ENCODE data around the gene MAPKBP1. TPM values are rescaled to one million over a fixed set of nuclear protein-coding genes. Genes with fewer than 3 reads are reported as not detected.

The MAPKBP1 gene
- total RNA-seq, 2 experiments from 2014 or later: 16.1 to 19.0 TPM

- Mint-ChIP-seq H3K4me3 (no peak overlapping the region), H3K27me3 (no peaks in the 10 kb centered on the region), H3K4me1 (peaks cover 33% of the 10 kb centered on the region), H3K27ac (no peak overlapping the region), H3K36me3 (ENCODE audit: low read depth) (peaks cover 8% of the 10 kb centered on the region), H3K9me3 (ENCODE audit: low read depth) (no peaks in the 10 kb centered on the region)
- POLR2A ChIA-PET: no interaction called here
- CTCF ChIA-PET: interaction anchor here (0.9 to 1.5 kb wide), 4 partner anchors 15 to 264 kb away, joined by 3 to 5 read pairs (median 4); partner anchors contain the start of gene MAPKBP1
- ATAC-seq (no peak), DNase-seq (no peak)
- intact Hi-C loops (cut with DNase I, micrococcal nuclease): no loop called here
These were observed 21.9 kb downstream of the MAPKBP1 start for GRCh38 chr15:41795996-41796856.

DNA sequence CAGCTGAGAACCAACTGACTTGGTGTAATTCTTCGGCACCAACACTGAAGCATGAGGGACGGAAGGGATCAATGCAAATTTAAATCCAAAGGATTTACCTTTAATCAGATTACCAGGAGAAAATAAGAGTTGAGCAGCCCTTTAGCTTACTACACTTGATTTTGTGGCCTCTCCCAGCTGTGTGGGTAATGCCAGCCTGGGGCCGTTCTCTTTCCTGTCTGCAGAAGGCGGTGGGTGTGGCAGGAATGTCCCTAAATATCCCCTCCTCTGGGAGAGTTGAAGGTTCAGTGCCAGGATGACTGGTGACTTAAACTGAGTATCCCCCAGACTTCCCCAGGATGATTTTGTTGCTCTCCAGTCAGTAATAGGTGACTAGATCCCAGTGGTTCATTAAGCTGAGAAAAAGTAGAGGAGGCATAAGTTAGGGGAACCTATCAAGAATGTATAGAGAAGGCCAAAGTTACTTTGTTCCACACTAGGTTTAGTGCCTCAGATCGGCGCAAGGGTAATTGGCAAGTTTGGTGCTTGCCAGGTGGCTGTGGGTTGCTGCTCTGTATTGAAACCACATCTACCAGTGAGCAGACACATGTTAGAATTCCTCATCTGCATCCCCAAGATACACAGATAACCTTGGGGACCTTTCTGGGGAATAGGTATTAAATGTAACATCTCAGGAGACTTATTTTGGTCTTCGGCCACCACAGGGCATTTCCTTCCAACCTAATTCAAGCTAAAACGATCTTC is 23.1 kb downstream of the MAPKBP1 start:
- no peak overlapping the region for H3K27ac Mint-ChIP-seq
- H3K9me3 Mint-ChIP-seq (ENCODE audit: low read depth): no peaks in the 10 kb centered on the region
- ATAC-seq: no peak
- peaks cover 27% of the 10 kb centered on the region for H3K4me1 Mint-ChIP-seq
- H3K36me3 Mint-ChIP-seq (ENCODE audit: low read depth): peaks cover 8% of the 10 kb centered on the region
- ChIA-PET POLR2A (no interaction called here), CTCF (interaction anchor here (1.0 to 1.5 kb wide), 4 partner anchors 12 to 263 kb away, joined by 3 to 5 read pairs (median 3); partner anchors contain the start of gene MAPKBP1)
- H3K4me3 Mint-ChIP-seq: no peak overlapping the region
- no peak for DNase-seq
- H3K27me3 Mint-ChIP-seq: no peaks in the 10 kb centered on the region
- intact Hi-C loops (cut with DNase I, micrococcal nuclease): no loop called here

- peaks cover 27% of the 10 kb centered on the region for H3K4me1 Mint-ChIP-seq
- intact Hi-C loops (cut with DNase I, micrococcal nuclease): no loop called here
- no peaks in the 10 kb centered on the region for H3K27me3 Mint-ChIP-seq
- peak; percentile 35 for ATAC-seq
- no peak for DNase-seq
- POLR2A ChIA-PET: no interaction called here
- CTCF ChIA-PET: interaction anchor here (0.8 kb wide), 1 partner anchor 24 kb away, joined by 3 read pairs; no protein-coding TSS in a partner anchor
- H3K27ac Mint-ChIP-seq: no peak overlapping the region
- peaks cover 8% of the 10 kb centered on the region for H3K36me3 Mint-ChIP-seq (ENCODE audit: low read depth)
- no peak overlapping the region for H3K4me3 Mint-ChIP-seq
- H3K9me3 Mint-ChIP-seq (ENCODE audit: low read depth): no peaks in the 10 kb centered on the region
These were observed 24.6 kb downstream of the MAPKBP1 start for GRCh38 chr15:41798607-41799487.

GRCh38 chr15:41799488-41799805 is 25.2 kb downstream of the MAPKBP1 start:
- intact Hi-C loops (cut with DNase I, micrococcal nuclease): no loop called here
- peaks cover 25% of the 10 kb centered on the region for H3K4me1 Mint-ChIP-seq
- no peak overlapping the region for H3K27ac Mint-ChIP-seq
- no peaks in the 10 kb centered on the region for H3K27me3 Mint-ChIP-seq
- no peak for DNase-seq
- CTCF ChIA-PET: interaction anchor here (0.8 kb wide), 1 partner anchor 24 kb away, joined by 3 read pairs; no protein-coding TSS in a partner anchor
- H3K36me3 Mint-ChIP-seq (ENCODE audit: low read depth): peaks cover 8% of the 10 kb centered on the region
- POLR2A ChIA-PET: no interaction called here
- no peak overlapping the region for H3K4me3 Mint-ChIP-seq
- ATAC-seq: peak; percentile 24
- no peaks in the 10 kb centered on the region for H3K9me3 Mint-ChIP-seq (ENCODE audit: low read depth)

DNA sequence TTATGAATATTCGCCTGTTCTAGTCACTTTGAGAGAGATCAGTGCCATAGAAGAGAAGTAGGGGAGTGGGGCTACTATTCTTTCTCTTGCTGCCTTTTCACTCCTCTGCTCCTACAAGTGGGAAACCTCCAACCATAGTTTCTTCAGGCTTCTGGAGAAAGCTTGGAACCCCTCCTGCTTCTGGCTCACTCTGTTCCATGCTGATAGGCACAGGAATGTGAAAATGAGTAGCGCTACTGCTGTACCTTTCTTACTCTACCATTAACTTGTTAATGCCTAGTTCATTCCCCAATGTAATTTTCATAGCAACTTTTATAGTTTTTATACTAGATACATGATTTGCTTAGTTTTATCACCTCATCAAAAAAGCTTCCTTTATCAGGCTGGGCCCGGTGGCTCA is 26.9 kb downstream of the MAPKBP1 start:
- Mint-ChIP-seq H3K27me3 (no peaks in the 10 kb centered on the region), H3K27ac (no peak overlapping the region), H3K4me3 (no peak overlapping the region), H3K4me1 (peaks cover 21% of the 10 kb centered on the region), H3K9me3 (ENCODE audit: low read depth) (no peaks in the 10 kb centered on the region), H3K36me3 (ENCODE audit: low read depth) (peaks cover 8% of the 10 kb centered on the region)
- intact Hi-C loops (cut with DNase I, micrococcal nuclease): no loop called here
- ATAC-seq (no peak), DNase-seq (no peak)
- ChIA-PET CTCF (interaction anchor here (0.6 to 1.8 kb wide), 4 partner anchors 9 to 102 kb away, joined by 3 to 12 read pairs (median 4); partner anchors contain the start of gene MAPKBP1), POLR2A (interaction anchor here (0.5 kb wide), 1 partner anchor 1950 kb away, joined by 5 read pairs; no protein-coding TSS in a partner anchor)

DNA sequence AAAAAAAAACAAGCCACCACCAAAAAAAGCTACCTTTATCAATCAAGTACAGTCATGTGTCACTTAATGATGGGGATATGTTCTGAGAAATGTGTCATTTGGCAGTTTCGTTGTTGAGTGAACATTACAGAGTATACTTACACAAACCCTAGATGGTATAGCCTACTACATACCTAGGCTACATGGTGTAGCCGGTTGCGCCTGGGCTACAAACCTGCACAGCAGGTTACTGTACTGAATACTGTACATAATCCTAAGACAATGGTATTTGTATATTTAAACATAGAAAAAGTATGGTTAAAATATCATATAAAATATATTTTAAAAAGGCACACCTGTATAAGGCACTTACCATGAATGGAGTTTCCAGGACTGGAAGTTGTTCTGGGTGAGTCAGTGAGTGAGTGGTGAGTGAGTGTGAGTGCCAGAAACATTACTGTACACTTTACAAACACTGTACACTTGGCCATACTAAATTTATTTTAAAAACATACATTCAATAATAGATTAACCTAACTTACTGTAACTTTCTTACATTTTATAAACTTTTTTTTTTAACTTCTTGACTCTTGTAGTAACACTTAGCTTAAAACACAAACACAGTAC is 27.7 kb downstream of the MAPKBP1 start:
- ATAC-seq (peak; percentile 37), DNase-seq (no peak)
- CTCF ChIA-PET: interaction anchor here (0.8 to 1.8 kb wide), 4 partner anchors 9 to 102 kb away, joined by 3 to 12 read pairs (median 5); partner anchors contain the start of gene MAPKBP1
- POLR2A ChIA-PET: interaction anchor here (0.5 kb wide), 1 partner anchor 1949 kb away, joined by 5 read pairs; no protein-coding TSS in a partner anchor
- Mint-ChIP-seq H3K4me3 (no peak overlapping the region), H3K36me3 (ENCODE audit: low read depth) (peaks cover 8% of the 10 kb centered on the region), H3K27me3 (no peaks in the 10 kb centered on the region), H3K27ac (no peak overlapping the region), H3K9me3 (ENCODE audit: low read depth) (no peaks in the 10 kb centered on the region), H3K4me1 (peaks cover 17% of the 10 kb centered on the region)
- intact Hi-C loops (cut with DNase I, micrococcal nuclease): no loop called here

GRCh38 chr15:41804361-41804760 is 30.1 kb downstream of the MAPKBP1 start:
- CTCF ChIA-PET: interaction anchor here (0.7 to 1.4 kb wide), 2 partner anchors 26 to 28 kb away, joined by 3 to 4 read pairs; no protein-coding TSS in a partner anchor
- H3K36me3 Mint-ChIP-seq (ENCODE audit: low read depth): peaks cover 8% of the 10 kb centered on the region
- DNase-seq (no peak), ATAC-seq (no peak)
- H3K27me3 Mint-ChIP-seq: no peaks in the 10 kb centered on the region
- H3K4me1 Mint-ChIP-seq: peaks cover 8% of the 10 kb centered on the region
- no peak overlapping the region for H3K4me3 Mint-ChIP-seq
- intact Hi-C loops (cut with DNase I, micrococcal nuclease): no loop called here
- POLR2A ChIA-PET: no interaction called here
- H3K27ac Mint-ChIP-seq: peak overlapping the region; percentile 22
- H3K9me3 Mint-ChIP-seq (ENCODE audit: low read depth): no peaks in the 10 kb centered on the region

DNA sequence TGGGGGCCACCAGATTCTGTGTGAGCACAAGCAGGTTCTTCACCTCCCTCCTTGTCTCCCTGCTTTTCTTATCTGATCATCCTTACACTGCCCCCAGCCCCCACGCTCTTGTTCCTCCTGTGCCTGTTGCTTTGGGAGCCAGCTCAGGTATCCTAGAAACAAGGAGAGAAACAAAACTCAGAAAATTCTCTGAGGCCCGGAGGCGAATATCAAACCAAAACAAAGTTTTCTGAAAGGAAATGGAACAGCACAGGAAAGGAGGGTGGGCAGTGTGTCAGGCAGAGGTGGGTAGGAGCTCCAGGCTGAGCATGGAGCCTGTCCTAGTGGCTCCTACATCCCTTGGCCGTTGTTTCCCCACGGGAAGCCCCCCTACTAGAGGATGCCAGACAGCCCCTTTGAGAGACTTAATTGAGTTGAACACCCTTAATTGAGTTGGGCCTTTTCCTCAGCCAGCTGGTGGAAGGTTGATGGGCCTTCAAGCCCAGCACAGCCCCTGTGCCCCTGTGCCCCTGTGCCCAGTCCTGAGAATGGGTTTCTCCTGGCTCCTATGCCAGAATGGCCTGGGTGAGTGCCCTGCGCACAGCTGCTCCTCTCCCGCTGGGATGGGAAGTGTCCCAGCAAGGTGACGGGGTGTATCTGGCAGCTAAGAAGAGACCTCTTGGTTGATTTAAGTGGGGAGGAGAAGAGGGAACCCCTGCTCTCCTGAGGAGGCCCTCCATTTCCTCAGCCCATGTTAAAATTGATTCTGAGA is 30.8 kb downstream of the MAPKBP1 start:
- H3K4me3 Mint-ChIP-seq: no peak overlapping the region
- DNase-seq (no peak), ATAC-seq (no peak)
- H3K27me3 Mint-ChIP-seq: no peaks in the 10 kb centered on the region
- CTCF ChIA-PET: interaction anchor here (0.7 to 1.1 kb wide), 3 partner anchors 27 to 32 kb away, joined by 3 to 6 read pairs (median 3); partner anchors contain the start of gene MAPKBP1
- H3K27ac Mint-ChIP-seq: no peak overlapping the region
- intact Hi-C loops (cut with DNase I, micrococcal nuclease): no loop called here
- H3K36me3 Mint-ChIP-seq (ENCODE audit: low read depth): peaks cover 8% of the 10 kb centered on the region
- H3K9me3 Mint-ChIP-seq (ENCODE audit: low read depth): no peaks in the 10 kb centered on the region
- peaks cover 4% of the 10 kb centered on the region for H3K4me1 Mint-ChIP-seq
- POLR2A ChIA-PET: no interaction called here

DNA sequence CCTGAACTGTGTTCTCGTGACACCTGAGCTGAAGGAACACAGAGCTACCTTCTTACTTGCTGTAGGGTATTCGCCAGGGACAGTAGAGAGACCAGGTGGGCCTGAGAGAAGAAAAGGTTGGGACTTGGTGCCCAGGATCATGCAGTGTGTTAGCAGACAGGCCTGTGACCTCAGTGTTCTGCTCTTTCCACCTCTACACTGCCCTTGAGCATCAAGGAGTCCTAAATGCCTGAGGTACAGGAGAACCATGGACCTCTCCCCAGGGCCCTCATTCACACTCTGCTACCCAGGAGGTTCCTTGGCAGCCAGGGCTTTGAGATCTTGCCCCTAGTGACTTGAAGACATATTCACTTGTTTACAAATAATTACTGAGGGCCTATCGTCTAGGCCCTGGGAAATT is 31.4 kb downstream of the MAPKBP1 start:
- Mint-ChIP-seq H3K4me3 (no peak overlapping the region), H3K27ac (no peak overlapping the region), H3K4me1 (peaks cover 4% of the 10 kb centered on the region), H3K36me3 (ENCODE audit: low read depth) (peaks cover 4% of the 10 kb centered on the region), H3K9me3 (ENCODE audit: low read depth) (no peaks in the 10 kb centered on the region), H3K27me3 (no peaks in the 10 kb centered on the region)
- ChIA-PET POLR2A (no interaction called here), CTCF (interaction anchor here (0.9 to 1.1 kb wide), 2 partner anchors 32 to 33 kb away, joined by 3 to 6 read pairs; partner anchors contain the start of gene MAPKBP1)
- DNase-seq (no peak), ATAC-seq (no peak)
- intact Hi-C loops (cut with DNase I, micrococcal nuclease): no loop called here

Data from activated CD4-positive, alpha-beta T cell treated with anti-CD3 and anti-CD28 coated beads for 36 hours (primary cell).